PC-9 (cell line): ENCODE results near the gene TANC1.

ENCODE experiments used
- CTCF ChIP-seq: fragments of 200-600 bp; sonication (generic); conservative IDR thresholded peaks from 2 replicates; pipeline ENCODE4 v1.6.1; 2017; ENCODE audit warnings: mixed run types, antibody characterized with exemption, mild to moderate bottlenecking, moderate library complexity
- EZH2 ChIP-seq: fragments of 200-600 bp; sonication (generic); IDR thresholded peaks from 2 replicates; pipeline ENCODE4 v1.8.0; 2017; ENCODE audit warnings: antibody characterized with exemption, low read depth

DNA sequence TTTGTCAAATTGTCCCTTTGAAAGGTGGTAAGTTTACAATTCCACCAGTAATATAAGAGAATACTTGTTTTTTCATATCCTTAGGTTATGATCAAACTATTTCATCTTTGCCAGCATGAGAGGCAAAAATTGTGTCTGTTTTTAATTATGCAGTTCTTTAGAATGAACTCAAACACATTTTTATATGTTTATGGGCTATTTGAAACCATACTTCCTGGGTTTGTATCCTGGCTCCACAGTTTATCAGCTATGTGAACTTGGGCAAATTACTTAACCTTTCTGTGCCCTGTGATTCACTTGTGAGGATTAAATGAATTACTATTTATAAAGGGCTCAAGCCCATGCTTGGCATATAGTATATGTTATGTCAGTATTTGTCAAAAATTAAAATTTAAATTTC is 109.4 kb downstream of the TANC1 start:
- TF ChIP-seq EZH2 (no peak), CTCF (no peak)
